Keratinocyte (primary cell): ENCODE measurements around the gene ETNK2. TPM values are rescaled to one million over a fixed set of nuclear protein-coding genes. Genes with fewer than 3 reads are reported as not detected.

Source experiments
- DNase-seq: peaks from one replicate; pipeline ENCODE4 v3.0.0-alpha.2; 2011; ENCODE audit warnings: low read depth, missing footprints, low spot score
- FAIRE-seq: peaks from 2 replicates; lab custom pipeline; 2011; peaks lifted over from hg19 to GRCh38; lab: Jason Lieb, UNC
- H2AFZ ChIP-seq: 2 replicates; pipeline ENCODE4 v1.6.0; 2012; ENCODE audit warnings: low read length, control low read depth, inconsistent platforms; ENCODE audit not compliant: control insufficient read depth
- H3K27ac ChIP-seq: 2 replicates; pipeline ENCODE4 v1.5.1; 2011; ENCODE audit warnings: low read length; ENCODE audit not compliant: control insufficient read depth, insufficient read depth
- H3K27me3 ChIP-seq: 3 replicates; pipeline ENCODE4 v1.6.0; 2011; ENCODE audit warnings: low read length; ENCODE audit not compliant: control insufficient read depth, insufficient read depth; ENCODE audit errors: extremely low read depth
- H3K36me3 ChIP-seq, 2 experiments: 2 replicates in 1 of 2; 3 replicates in 1 of 2; pipeline ENCODE4 v1.5.1; 2011; ENCODE audit warnings: low read length in 2 of 2, mild to moderate bottlenecking in 1 of 2; ENCODE audit not compliant: control insufficient read depth in 2 of 2, insufficient read depth in 2 of 2; ENCODE audit errors: extremely low read depth in 1 of 2
- H3K4me1 ChIP-seq: 3 replicates; pipeline ENCODE4 v1.5.1; 2011; ENCODE audit warnings: low read length; ENCODE audit not compliant: control insufficient read depth, insufficient read depth; ENCODE audit errors: extremely low read depth
- H3K4me2 ChIP-seq: 3 replicates; pipeline ENCODE4 v1.6.0; 2011; ENCODE audit warnings: low read depth, low read length; ENCODE audit not compliant: control insufficient read depth, insufficient read depth; ENCODE audit errors: extremely low read depth
- H3K4me3 ChIP-seq, 3 experiments: fragments of 200-600 bp in 1 of 3; sonication (generic) in 1 of 3; 2 replicates in 2 of 3; 3 replicates in 1 of 3; pipeline ENCODE4 v1.5.1; 2011 to 2016; ENCODE audit warnings: low read length in 3 of 3, mild to moderate bottlenecking in 3 of 3, control low read depth in 2 of 3, inconsistent platforms in 1 of 3, low read depth in 1 of 3, mixed read lengths in 1 of 3, mixed run types in 1 of 3, moderate library complexity in 1 of 3; ENCODE audit not compliant: control insufficient read depth in 2 of 3, insufficient read depth in 2 of 3; ENCODE audit errors: extremely low read depth in 1 of 3
- H3K79me2 ChIP-seq: 2 replicates; pipeline ENCODE4 v1.6.0; 2012; ENCODE audit warnings: low read length; ENCODE audit not compliant: control insufficient read depth, insufficient read depth
- H3K9ac ChIP-seq: 3 replicates; pipeline ENCODE4 v1.6.0; 2011; ENCODE audit warnings: low read length; ENCODE audit not compliant: control insufficient read depth, insufficient read depth; ENCODE audit errors: extremely low read depth
- H3K9me1 ChIP-seq: 3 replicates; pipeline ENCODE4 v1.6.0; 2011; ENCODE audit warnings: low read length; ENCODE audit not compliant: control insufficient read depth, insufficient read depth; ENCODE audit errors: extremely low read depth
- H3K9me3 ChIP-seq: 2 replicates; pipeline ENCODE4 v1.5.1; 2012; ENCODE audit warnings: low read depth, low read length; ENCODE audit not compliant: control insufficient read depth
- H4K20me1 ChIP-seq: 3 replicates; pipeline ENCODE4 v1.6.0; 2011; ENCODE audit warnings: low read length; ENCODE audit not compliant: control insufficient read depth, insufficient read depth; ENCODE audit errors: extremely low read depth
- CTCF ChIP-seq, 3 experiments: IDR thresholded peaks in 1 of 3; conservative IDR thresholded peaks in 1 of 3; optimal IDR thresholded peaks in 1 of 3; 2 replicates in 2 of 3; 3 replicates in 1 of 3; pipeline versions ENCODE3 to v1.5.1; 2011; ENCODE audit warnings: low read length in 3 of 3, mild to moderate bottlenecking in 3 of 3, moderate library complexity in 2 of 3, control low read depth in 1 of 3, inconsistent platforms in 1 of 3; ENCODE audit not compliant: insufficient read depth in 2 of 3; ENCODE audit errors: extremely low read depth in 1 of 3
- EZH2 ChIP-seq: IDR thresholded peaks from one replicate; pipeline ENCODE4 v1.6.1; 2012; ENCODE audit warnings: inconsistent platforms, mild to moderate bottlenecking, low read length, moderate library complexity
- dilution Hi-C: fragments of 300-500 bp; cut with MboI; formaldehyde crosslinking; loops from one replicate; pipeline ENCODE4 v1.7.0; 2020; ENCODE audit warnings: low sequenced_read_pairs; ENCODE audit not compliant: extremely low pct_ligation_motif_present
- polyA plus RNA-seq, 5 experiments: library from polyadenylated mRNA; depleted of rRNA in 3 of 5; stranded (reverse) in 3 of 5; stranded (forward) in 1 of 5; unstranded in 1 of 5; fragments of >200 nt; gene quantifications; 1 replicate in 1 of 5; 2 replicates in 3 of 5; 3 replicates in 1 of 5; pipeline versions ENCODE4 v1.2.1 to v1.2.3, GENCODE V29; 2011 to 2012; ENCODE audit warnings: missing spikeins in 2 of 5, low read depth in 1 of 5, low replicate concordance in 1 of 5

The ETNK2 gene
- polyA plus RNA-seq, 1 donor (not counting 4 experiments of a cell fraction or from before 2014, with no cell fraction given), result 18.4 TPM

- FAIRE-seq, result no peak
- no peak overlapping the region for H2AFZ ChIP-seq
- no peak overlapping the region for H3K4me2 ChIP-seq
- H3K36me3 ChIP-seq, result no peaks in the 10 kb centered on the region
- no peaks in the 10 kb centered on the region for H3K4me1 ChIP-seq
- no peaks in the 10 kb centered on the region for H3K79me2 ChIP-seq
- H3K9me1 ChIP-seq, result no peaks in the 10 kb centered on the region
- H3K4me3 ChIP-seq, result no peak overlapping the region
- no peaks in the 10 kb centered on the region for H3K9me3 ChIP-seq
- no peak overlapping the region for H3K9ac ChIP-seq
- H3K27me3 ChIP-seq, result no peaks in the 10 kb centered on the region
- dilution Hi-C loops, result no loop called here
- DNase-seq, result no peak
- H3K27ac ChIP-seq, result no peak overlapping the region
- TF ChIP-seq EZH2, result no peak
- no peaks in the 10 kb centered on the region for H4K20me1 ChIP-seq
Observed at GRCh38 chr1:204181116-204181515, 29.3 kb upstream of the ETNK2 start.

- no peak for TF ChIP-seq CTCF (optimal IDR thresholded peaks at IDR 0.05 in 1 of 3, IDR thresholded peaks at IDR 0.05 in 1 of 3, conservative IDR thresholded peaks at IDR 0.05 in 1 of 3; ENCODE audit: extremely low read depth in 1 of 3, insufficient read depth in 2 of 3, low read length in 3 of 3)
- TF ChIP-seq EZH2, result no peak
- Histone ChIP-seq H3K9ac (no peak overlapping the region), H3K27ac (no peak overlapping the region), H3K27me3 (no peaks in the 10 kb centered on the region), H3K4me2 (no peak overlapping the region), H3K4me1 (no peaks in the 10 kb centered on the region), H3K9me3 (no peaks in the 10 kb centered on the region), H2AFZ (no peak overlapping the region), H3K79me2 (no peaks in the 10 kb centered on the region), H3K9me1 (no peaks in the 10 kb centered on the region), H3K4me3 (no peak overlapping the region), H4K20me1 (no peaks in the 10 kb centered on the region), H3K36me3 (no peaks in the 10 kb centered on the region)
- no peak for DNase-seq
- FAIRE-seq, result no peak
- dilution Hi-C loops, result no loop called here
Observed at GRCh38 chr1:204180133-204180532, 28.3 kb upstream of the ETNK2 start.
